ENCODE data around the gene DUSP22. TPM values are rescaled to one million over a fixed set of nuclear protein-coding genes. Genes with fewer than 3 reads are reported as not detected.

The DUSP22 gene
- total RNA-seq, 1 experiment from 2014 or later: 19.2 TPM

GRCh38 chr6:369559-370431, 77.5 kb downstream of the DUSP22 start:
- ChIA-PET POLR2A (no interaction called here), RAD21 (ENCODE audit: low non-redundant PET in 1 of 2, low total read pairs in 2 of 2, uncharacterized antibody in 2 of 2, unreplicated experiment in 2 of 2) (interaction anchor here in 1 of 2 experiments (0.6 kb wide), 1 partner anchor 1011 kb away, joined by 3 read pairs; no protein-coding TSS in a partner anchor), CTCF (no interaction called here)
- Histone ChIP-seq H3K9me2 (ENCODE audit: insufficient read depth) (no peaks in the 10 kb centered on the region), H3K4me3 (replicated peaks in 1 of 2; ENCODE audit: low read depth in 1 of 2, low read length in 2 of 2) (no peak overlapping the region), H2AFZ (ENCODE audit: low read depth, low read length, poor library complexity, severe bottlenecking) (no peak overlapping the region), H3K9ac (ENCODE audit: low read length) (no peak overlapping the region), H3K4me2 (ENCODE audit: low read length) (no peak overlapping the region), H3K79me2 (ENCODE audit: insufficient read depth, low read length) (no peaks in the 10 kb centered on the region), H4K20me1 (ENCODE audit: insufficient read depth) (no peaks in the 10 kb centered on the region), H3K27ac (ENCODE audit: low read depth, low read length) (no peak overlapping the region), H3K27me3 (ENCODE audit: insufficient read depth, low read length) (0 out of 2 replicates have a peak, but pooled peaks cover 6% of the 10 kb centered on the region), H3K9me3 (ENCODE audit: control insufficient read depth in 1 of 2, insufficient read depth in 1 of 2, low read depth in 1 of 2, low read length in 2 of 2) (peaks cover 10 to 18% of the 10 kb centered on the region in 2 experiments; a peak in 2 of 4 replicates), H3K4me1 (ENCODE audit: control insufficient read depth in 1 of 2, insufficient read depth in 2 of 2, low read length in 2 of 2) (no peaks in the 10 kb centered on the region), H3K36me3 (ENCODE audit: control insufficient read depth in 1 of 2, insufficient read depth in 2 of 2, low read length in 2 of 2) (no peaks in the 10 kb centered on the region)
- DNase-seq (ENCODE audit: low read depth, low spot score) (no peak), ATAC-seq (no peak)
- BruUV-seq (replicated peaks): no TSS peak
- intact Hi-C loops (cut with micrococcal nuclease): no loop called here
- TF ChIP-seq ZBTB33 (IDR thresholded peaks at IDR 0.05; ENCODE audit: extremely low read depth, insufficient replicate concordance, low read length) (no peak), SP1 (IDR thresholded peaks at IDR 0.05; ENCODE audit: low read depth) (no peak), ATF3 (IDR thresholded peaks at IDR 0.05) (no peak), JUND (IDR thresholded peaks at IDR 0.05) (no peak), ZFX (IDR thresholded peaks at IDR 0.05) (no peak), TCF7L2 (IDR thresholded peaks at IDR 0.05; ENCODE audit: borderline replicate concordance, extremely low read depth, insufficient read depth, insufficient read length) (no peak), CBX3 (IDR thresholded peaks at IDR 0.05; ENCODE audit: low read depth) (no peak), REST (IDR thresholded peaks at IDR 0.05; ENCODE audit: low read depth) (no peak), POLR2AphosphoS5 (IDR thresholded peaks at IDR 0.05; ENCODE audit: low read depth, low read length) (no peak), RAD21 (IDR thresholded peaks at IDR 0.05; ENCODE audit: low read depth) (no peak), SIN3A (IDR thresholded peaks at IDR 0.05; ENCODE audit: low read depth) (no peak), POLR2A (IDR thresholded peaks at IDR 0.05; ENCODE audit: borderline replicate concordance, extremely low read depth, insufficient read depth, insufficient read length) (no peak), CEBPB (IDR thresholded peaks at IDR 0.05; ENCODE audit: low read depth) (no peak), YY1 (IDR thresholded peaks at IDR 0.05; ENCODE audit: extremely low read depth, insufficient replicate concordance, low read depth, low read length) (no peak), EZH2 (IDR thresholded peaks at IDR 0.05) (no peak), EGR1 (IDR thresholded peaks at IDR 0.05; ENCODE audit: low read depth) (no peak), ZNF274 (IDR thresholded peaks at IDR 0.05; ENCODE audit: low read depth, low read length) (no peak), CTCF (IDR thresholded peaks at IDR 0.05 in 2 of 3, conservative IDR thresholded peaks at IDR 0.05 in 1 of 3; ENCODE audit: borderline replicate concordance in 1 of 3, insufficient read depth in 1 of 3, low read depth in 2 of 3, low read length in 2 of 3) (no peak), MAX (IDR thresholded peaks at IDR 0.05) (no peak)
